Endothelial cell (in vitro differentiated cells): Measurements from ENCODE around the gene NFATC2. TPM values are rescaled to one million over a fixed set of nuclear protein-coding genes. Genes with fewer than 3 reads are reported as not detected.

Source experiments
- DNase-seq: peaks from one replicate; pipeline ENCODE4 v3.0.0; 2021; ENCODE audit warnings: low spot score
- H3K27ac Mint-ChIP-seq: one replicate; pipeline ENCODE4 v1.8.0; 2021; ENCODE audit warnings: mixed read lengths, inconsistent platforms; ENCODE audit not compliant: unreplicated experiment
- H3K27me3 Mint-ChIP-seq: one replicate; pipeline ENCODE4 v1.8.0; 2021; ENCODE audit warnings: mild to moderate bottlenecking, moderate library complexity, mixed read lengths, inconsistent platforms; ENCODE audit not compliant: unreplicated experiment
- H3K36me3 Mint-ChIP-seq: one replicate; pipeline ENCODE4 v1.8.0; 2021; ENCODE audit warnings: mild to moderate bottlenecking, low read depth, mixed read lengths, inconsistent platforms; ENCODE audit not compliant: unreplicated experiment
- H3K4me1 Mint-ChIP-seq: one replicate; pipeline ENCODE4 v1.8.0; 2021; ENCODE audit warnings: mild to moderate bottlenecking, mixed read lengths, inconsistent platforms; ENCODE audit not compliant: unreplicated experiment
- H3K4me3 Mint-ChIP-seq: one replicate; pipeline ENCODE4 v1.8.0; 2021; ENCODE audit warnings: mild to moderate bottlenecking, mixed read lengths, inconsistent platforms; ENCODE audit not compliant: unreplicated experiment
- H3K9me3 Mint-ChIP-seq: one replicate; pipeline ENCODE4 v1.8.0; 2021; ENCODE audit warnings: mixed read lengths, inconsistent platforms; ENCODE audit not compliant: unreplicated experiment
- CTCF ChIP-seq: fragments of 200-600 bp; sonication (generic); IDR thresholded peaks from one replicate; pipeline ENCODE4 v1.5.0; 2021; ENCODE audit warnings: antibody characterized with exemption; ENCODE audit not compliant: unreplicated experiment
- total RNA-seq: library from RNA; stranded (reverse); fragmentation: NEBNext Ultra II Directional; extraction: Animal tissue kit (Norgen Biotek cat#: 25700); gene quantifications from one replicate; pipeline ENCODE4 v1.2.1, GENCODE V29; 2021; ENCODE audit not compliant: unreplicated experiment

NFATC2 gene
- total RNA-seq, 1 donor from 2014 or later = 3.5 TPM

- no peak for DNase-seq
- no peak for TF ChIP-seq CTCF
- Mint-ChIP-seq H3K9me3 (no peaks in the 10 kb centered on the region), H3K27ac (no peak overlapping the region), H3K4me1 (no peaks in the 10 kb centered on the region), H3K36me3 (no peaks in the 10 kb centered on the region), H3K27me3 (peaks cover 2% of the 10 kb centered on the region), H3K4me3 (no peak overlapping the region)
Observed at GRCh38 chr20:51535075-51535386, 7.5 kb downstream of the NFATC2 start.

- TF ChIP-seq CTCF = no peak
- Mint-ChIP-seq H3K27ac (no peak overlapping the region), H3K4me3 (no peak overlapping the region), H3K9me3 (no peaks in the 10 kb centered on the region), H3K27me3 (peaks cover 4% of the 10 kb centered on the region), H3K4me1 (no peaks in the 10 kb centered on the region), H3K36me3 (no peaks in the 10 kb centered on the region)
- no peak for DNase-seq
Observed at GRCh38 chr20:51533291-51534172, 9.0 kb downstream of the NFATC2 start.

DNA sequence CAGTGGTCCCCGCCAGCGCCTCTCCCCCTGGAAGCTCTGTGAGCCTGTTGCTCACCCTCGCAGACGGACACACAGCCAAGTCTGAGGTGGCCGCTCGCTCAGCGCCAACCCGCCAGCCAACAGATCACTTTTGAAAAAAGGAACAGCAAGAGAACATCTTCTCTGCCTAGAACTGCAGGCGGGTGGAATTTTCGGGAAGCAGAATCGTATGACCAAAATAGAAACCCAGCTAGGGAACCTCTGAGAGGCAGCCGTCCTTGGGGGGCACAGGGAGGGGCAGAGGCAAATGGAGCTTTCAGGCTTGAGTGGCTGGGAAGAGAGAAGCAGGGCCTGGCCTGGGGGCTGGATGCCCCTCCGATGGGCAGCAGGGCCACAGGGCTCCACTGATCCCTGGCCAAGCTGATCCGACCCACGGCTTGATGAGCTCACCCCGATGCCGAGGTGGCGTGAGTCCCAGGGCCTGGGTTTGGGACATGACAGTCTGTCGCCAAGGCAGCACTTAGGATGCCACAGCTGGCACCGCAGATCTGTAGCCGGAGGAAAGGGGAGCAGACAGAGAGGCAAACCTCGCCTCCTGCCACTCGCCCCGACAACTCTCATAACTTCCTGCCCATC is 9.8 kb downstream of the NFATC2 start:
- H3K4me1 Mint-ChIP-seq = no peaks in the 10 kb centered on the region
- no peak for TF ChIP-seq CTCF
- no peak overlapping the region for H3K4me3 Mint-ChIP-seq
- no peak overlapping the region for H3K27ac Mint-ChIP-seq
- peaks cover 4% of the 10 kb centered on the region for H3K27me3 Mint-ChIP-seq
- no peak for DNase-seq
- H3K9me3 Mint-ChIP-seq = no peaks in the 10 kb centered on the region
- H3K36me3 Mint-ChIP-seq = no peaks in the 10 kb centered on the region

GRCh38 chr20:51531712-51532456 is 10.6 kb downstream of the NFATC2 start:
- no peak for TF ChIP-seq CTCF
- Mint-ChIP-seq H3K27ac (no peak overlapping the region), H3K4me1 (peaks cover 2% of the 10 kb centered on the region), H3K9me3 (no peaks in the 10 kb centered on the region), H3K27me3 (peaks cover 4% of the 10 kb centered on the region), H3K4me3 (no peak overlapping the region), H3K36me3 (peaks cover 3% of the 10 kb centered on the region)
- DNase-seq = no peak
